ENCODE results near the gene UCN2.
"Not testable (repeated sequence)": the region's sequence is repeated elsewhere in the genome, so short reads cannot be mapped to it uniquely, and the experiment has no call there.

UCN2 gene

DNA sequence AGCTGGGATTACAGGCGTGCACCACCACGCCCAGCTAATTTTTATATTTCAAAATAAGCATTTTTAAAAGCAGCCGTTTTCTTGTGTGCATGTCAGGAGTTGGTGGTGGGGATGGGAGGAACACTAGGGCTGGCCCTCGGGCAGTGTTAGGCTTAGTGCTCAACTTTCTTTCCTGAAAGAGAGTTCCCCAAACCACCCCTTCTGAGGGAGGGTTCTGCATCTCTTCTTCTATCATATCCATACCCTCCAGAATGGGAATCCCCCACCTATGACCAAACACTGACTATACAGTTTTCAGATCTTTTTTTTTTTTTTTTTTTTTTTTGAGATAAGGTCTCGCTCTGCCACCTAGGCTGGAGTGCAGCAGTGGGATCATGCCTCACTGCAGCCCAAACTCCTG lies 19.4 kb downstream of the UCN2 start:
- no peaks in the 10 kb centered on the region for H3K27me3 ChIP-seq (ENCODE audit: control insufficient read depth in 5 of 5, insufficient read depth in 4 of 5, low read length in 5 of 5)

DNA sequence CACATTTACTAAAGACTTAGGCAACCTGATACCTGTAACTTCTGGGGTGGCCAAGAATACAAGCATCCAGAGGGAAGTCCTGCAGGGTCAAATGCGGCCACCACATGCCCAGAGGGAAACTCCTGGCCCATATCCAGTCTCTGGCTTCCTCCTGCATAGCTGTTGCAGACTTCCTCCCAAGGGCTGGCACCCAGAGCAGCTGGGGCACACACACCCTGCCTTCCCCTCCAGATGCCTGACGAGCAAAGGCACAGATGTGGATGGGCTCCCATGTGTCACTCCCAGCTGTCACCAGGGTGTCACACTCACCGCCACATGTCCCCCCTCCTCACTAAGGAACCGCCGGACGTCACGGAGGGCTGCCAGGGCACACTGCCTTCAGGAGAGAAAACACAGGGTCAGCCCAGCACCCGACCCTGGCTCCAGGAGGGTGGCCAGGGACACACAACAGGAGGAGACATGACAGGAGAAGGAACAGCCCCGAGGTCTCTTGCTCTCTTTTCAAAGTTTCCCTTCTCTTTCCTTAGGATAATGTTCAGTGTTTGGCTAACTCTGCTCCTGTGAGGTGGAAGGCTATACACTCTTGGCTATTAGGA lies 20.2 kb downstream of the UCN2 start:
- peak overlapping the region in 1 of 5 donors; percentile 7 for H3K4me3 ChIP-seq (ENCODE audit: low read depth in 1 of 5, low read length in 5 of 5)
- no peak overlapping the region for H3K27ac ChIP-seq (ENCODE audit: low read depth, low read length)
- H3K9me3 ChIP-seq (ENCODE audit: control insufficient read depth in 5 of 5, low read length in 5 of 5), result no peaks in the 10 kb centered on the region
- no peak overlapping the region for H3K9ac ChIP-seq (ENCODE audit: low read length in 5 of 5)
- H3K4me1 ChIP-seq (ENCODE audit: control insufficient read depth in 5 of 5, insufficient read depth in 5 of 5, low read length in 5 of 5), result peaks cover 0 to 11% (median 3%) of the 10 kb centered on the region in 5 donors
- H3K36me3 ChIP-seq (ENCODE audit: control insufficient read depth in 5 of 5, insufficient read depth in 5 of 5, low read length in 5 of 5), result peaks cover 0 to 14% (median 3%) of the 10 kb centered on the region in 5 donors
- no peaks in the 10 kb centered on the region for H3K27me3 ChIP-seq (ENCODE audit: control insufficient read depth in 5 of 5, insufficient read depth in 4 of 5, low read length in 5 of 5)

More for the DNA sequence above, 19.4 kb downstream of the UCN2 start:
- H3K36me3 ChIP-seq (ENCODE audit: control insufficient read depth in 5 of 5, insufficient read depth in 5 of 5, low read length in 5 of 5), result peaks cover 0 to 8% (median 3%) of the 10 kb centered on the region in 5 donors
- no peak overlapping the region for H3K9ac ChIP-seq (ENCODE audit: low read length in 5 of 5)
- no peaks in the 10 kb centered on the region for H3K9me3 ChIP-seq (ENCODE audit: control insufficient read depth in 5 of 5, low read length in 5 of 5)
- no peak overlapping the region for H3K4me3 ChIP-seq (ENCODE audit: low read depth in 1 of 5, low read length in 5 of 5)
- peaks cover 0 to 17% (median 3%) of the 10 kb centered on the region in 5 donors for H3K4me1 ChIP-seq (ENCODE audit: control insufficient read depth in 5 of 5, insufficient read depth in 5 of 5, low read length in 5 of 5)
- no peak overlapping the region for H3K27ac ChIP-seq (ENCODE audit: low read depth, low read length)

DNA sequence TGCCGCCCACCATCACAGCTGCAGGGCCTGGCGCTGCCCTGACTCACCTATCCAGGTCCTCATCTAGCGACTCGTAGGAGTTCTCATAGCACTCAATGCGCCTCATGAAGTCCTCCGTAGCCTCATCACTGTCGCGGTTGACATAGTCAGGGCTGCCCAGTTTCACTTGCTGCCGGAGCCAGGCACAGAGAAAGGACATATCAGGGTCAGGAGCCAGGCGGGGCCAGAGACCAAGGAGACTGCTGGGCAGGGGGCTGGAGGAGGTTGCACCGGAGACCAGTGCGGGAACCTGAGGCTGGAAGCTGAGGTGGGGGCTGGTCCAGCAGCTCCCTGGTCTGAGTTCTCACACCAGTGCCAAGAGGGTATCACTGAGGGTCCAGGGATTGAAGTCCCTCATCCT lies 25.1 kb downstream of the UCN2 start:
- Histone ChIP-seq H3K4me1 (ENCODE audit: control insufficient read depth in 5 of 5, insufficient read depth in 5 of 5, low read length in 5 of 5) (peaks cover 0 to 10% (median 2%) of the 10 kb centered on the region in 5 donors), H3K27me3 (ENCODE audit: control insufficient read depth in 5 of 5, insufficient read depth in 4 of 5, low read length in 5 of 5) (no peaks in the 10 kb centered on the region), H3K36me3 (ENCODE audit: control insufficient read depth in 5 of 5, insufficient read depth in 5 of 5, low read length in 5 of 5) (peaks cover 0 to 29% (median 5%) of the 10 kb centered on the region in 5 donors), H3K9me3 (ENCODE audit: control insufficient read depth in 5 of 5, low read length in 5 of 5) (no peaks in the 10 kb centered on the region), H3K9ac (ENCODE audit: low read length in 5 of 5) (no peak overlapping the region), H3K4me3 (ENCODE audit: low read depth in 1 of 5, low read length in 5 of 5) (no peak overlapping the region), H3K27ac (ENCODE audit: low read depth, low read length) (no peak overlapping the region)

DNA sequence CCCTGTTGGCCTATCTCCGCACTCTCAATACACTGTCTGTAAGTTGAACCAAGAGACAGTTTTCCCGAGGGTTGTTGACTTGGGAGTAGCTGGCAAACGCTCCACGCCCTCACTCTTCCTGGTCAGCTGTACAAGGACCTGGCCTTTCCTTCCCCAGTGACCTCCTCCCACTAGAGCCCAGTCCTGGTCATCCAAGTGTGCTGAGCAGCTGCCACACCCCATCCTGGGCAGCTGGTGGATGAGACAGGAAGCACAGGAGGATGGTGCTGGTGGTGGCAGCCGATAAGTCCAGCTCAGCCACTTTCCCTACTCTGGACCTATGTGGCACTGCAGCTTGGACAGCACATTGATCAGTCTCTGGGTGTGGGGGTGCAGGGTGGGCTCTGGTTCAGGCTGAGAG lies 26.8 kb downstream of the UCN2 start:
- Histone ChIP-seq H3K9me3 (ENCODE audit: control insufficient read depth in 5 of 5, low read length in 5 of 5) (no peaks in the 10 kb centered on the region), H3K4me3 (ENCODE audit: low read depth in 1 of 5, low read length in 5 of 5) (no peak overlapping the region), H3K4me1 (ENCODE audit: control insufficient read depth in 5 of 5, insufficient read depth in 5 of 5, low read length in 5 of 5) (peaks cover 0 to 3% (median 0%) of the 10 kb centered on the region in 5 donors), H3K36me3 (ENCODE audit: control insufficient read depth in 5 of 5, insufficient read depth in 5 of 5, low read length in 5 of 5) (peaks cover 0 to 29% (median 5%) of the 10 kb centered on the region in 5 donors), H3K27ac (ENCODE audit: low read depth, low read length) (no peak overlapping the region), H3K27me3 (ENCODE audit: control insufficient read depth in 5 of 5, insufficient read depth in 4 of 5, low read length in 5 of 5) (no peaks in the 10 kb centered on the region), H3K9ac (ENCODE audit: low read length in 5 of 5) (no peak overlapping the region)

DNA sequence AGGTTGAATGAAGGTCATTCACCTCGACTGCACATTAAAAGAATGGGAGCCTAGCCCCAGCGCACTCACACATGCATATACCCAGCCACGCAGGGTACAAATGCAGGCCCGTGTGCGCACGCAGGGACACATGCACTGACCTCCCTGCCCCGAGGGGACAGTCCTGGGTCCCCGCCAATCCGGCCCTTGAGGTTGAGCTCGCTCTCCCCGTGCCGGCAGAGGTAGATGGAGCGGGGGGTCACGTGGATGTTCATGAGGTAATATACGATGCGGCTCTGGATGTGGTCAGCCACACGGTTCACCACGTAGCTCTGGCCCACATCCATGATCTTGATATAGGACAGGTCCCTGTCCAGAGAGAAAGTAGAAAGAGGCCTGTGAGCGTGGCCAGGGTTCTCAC lies 27.5 kb downstream of the UCN2 start:
- no peak overlapping the region for H3K9ac ChIP-seq (ENCODE audit: low read length in 5 of 5)
- no peak overlapping the region for H3K4me3 ChIP-seq (ENCODE audit: low read depth in 1 of 5, low read length in 5 of 5)
- H3K36me3 ChIP-seq (ENCODE audit: control insufficient read depth in 5 of 5, insufficient read depth in 5 of 5, low read length in 5 of 5), result peaks cover 0 to 29% (median 5%) of the 10 kb centered on the region in 5 donors
- H3K27me3 ChIP-seq (ENCODE audit: control insufficient read depth in 5 of 5, insufficient read depth in 4 of 5, low read length in 5 of 5), result no peaks in the 10 kb centered on the region
- peaks cover 0 to 3% (median 0%) of the 10 kb centered on the region in 5 donors for H3K4me1 ChIP-seq (ENCODE audit: control insufficient read depth in 5 of 5, insufficient read depth in 5 of 5, low read length in 5 of 5)
- no peaks in the 10 kb centered on the region for H3K9me3 ChIP-seq (ENCODE audit: control insufficient read depth in 5 of 5, low read length in 5 of 5)
- H3K27ac ChIP-seq (ENCODE audit: low read depth, low read length), result no peak overlapping the region

DNA sequence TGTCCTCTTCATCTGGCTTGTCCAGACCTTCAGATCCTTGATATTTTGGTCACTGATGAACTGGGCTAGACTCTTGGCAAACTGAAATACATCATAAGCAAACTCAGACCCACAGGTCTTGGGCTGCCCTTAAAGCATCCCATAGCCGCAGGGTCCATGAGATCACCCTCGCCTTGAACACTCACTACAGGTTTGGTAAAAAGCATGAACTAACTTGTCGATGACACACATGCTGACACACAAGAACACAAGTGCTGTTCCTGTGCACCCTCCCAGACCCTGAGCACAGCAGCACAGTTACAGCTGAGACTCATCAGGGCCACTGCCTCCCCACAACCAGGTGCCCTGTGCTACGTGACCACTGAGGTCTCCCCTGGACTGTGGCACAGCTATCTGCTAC lies 28.0 kb downstream of the UCN2 start:
- H3K9ac ChIP-seq (ENCODE audit: low read length in 5 of 5), result no peak overlapping the region
- peaks cover 0 to 29% (median 5%) of the 10 kb centered on the region in 5 donors for H3K36me3 ChIP-seq (ENCODE audit: control insufficient read depth in 5 of 5, insufficient read depth in 5 of 5, low read length in 5 of 5)
- peaks cover 0 to 3% (median 0%) of the 10 kb centered on the region in 5 donors for H3K4me1 ChIP-seq (ENCODE audit: control insufficient read depth in 5 of 5, insufficient read depth in 5 of 5, low read length in 5 of 5)
- no peak overlapping the region for H3K4me3 ChIP-seq (ENCODE audit: low read depth in 1 of 5, low read length in 5 of 5)
- no peaks in the 10 kb centered on the region for H3K9me3 ChIP-seq (ENCODE audit: control insufficient read depth in 5 of 5, low read length in 5 of 5)
- no peaks in the 10 kb centered on the region for H3K27me3 ChIP-seq (ENCODE audit: control insufficient read depth in 5 of 5, insufficient read depth in 4 of 5, low read length in 5 of 5)
- no peak overlapping the region for H3K27ac ChIP-seq (ENCODE audit: low read depth, low read length)

DNA sequence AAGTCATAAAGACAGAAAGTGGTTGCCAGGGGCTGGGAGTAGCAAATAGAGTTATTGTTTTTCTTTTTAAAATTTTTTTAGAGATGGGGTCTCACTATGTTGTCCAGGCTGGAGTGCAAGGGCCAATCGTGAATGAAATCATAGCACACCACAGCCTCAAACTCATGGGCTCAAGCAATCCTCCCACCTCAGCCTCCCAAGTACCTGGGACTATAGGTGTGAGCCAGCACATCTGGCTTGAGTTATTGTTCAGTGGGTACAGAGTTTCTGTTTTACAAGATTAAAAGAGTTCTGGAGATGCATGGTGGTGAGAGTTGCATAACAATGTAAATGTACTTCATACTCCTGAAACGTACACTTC lies 30.6 kb downstream of the UCN2 start:
- Histone ChIP-seq H3K27me3 (ENCODE audit: control insufficient read depth in 5 of 5, insufficient read depth in 4 of 5, low read length in 5 of 5) (no peaks in the 10 kb centered on the region), H3K4me3 (ENCODE audit: low read depth in 1 of 5, low read length in 5 of 5) (no peak overlapping the region), H3K36me3 (ENCODE audit: control insufficient read depth in 5 of 5, insufficient read depth in 5 of 5, low read length in 5 of 5) (peaks cover 0 to 16% (median 5%) of the 10 kb centered on the region in 5 donors), H3K4me1 (ENCODE audit: control insufficient read depth in 5 of 5, insufficient read depth in 5 of 5, low read length in 5 of 5) (peaks cover 0 to 3% (median 0%) of the 10 kb centered on the region in 5 donors), H3K9me3 (ENCODE audit: control insufficient read depth in 5 of 5, low read length in 5 of 5) (no peaks in the 10 kb centered on the region), H3K27ac (ENCODE audit: low read depth, low read length) (no peak overlapping the region), H3K9ac (ENCODE audit: low read length in 5 of 5) (no peak overlapping the region)

DNA sequence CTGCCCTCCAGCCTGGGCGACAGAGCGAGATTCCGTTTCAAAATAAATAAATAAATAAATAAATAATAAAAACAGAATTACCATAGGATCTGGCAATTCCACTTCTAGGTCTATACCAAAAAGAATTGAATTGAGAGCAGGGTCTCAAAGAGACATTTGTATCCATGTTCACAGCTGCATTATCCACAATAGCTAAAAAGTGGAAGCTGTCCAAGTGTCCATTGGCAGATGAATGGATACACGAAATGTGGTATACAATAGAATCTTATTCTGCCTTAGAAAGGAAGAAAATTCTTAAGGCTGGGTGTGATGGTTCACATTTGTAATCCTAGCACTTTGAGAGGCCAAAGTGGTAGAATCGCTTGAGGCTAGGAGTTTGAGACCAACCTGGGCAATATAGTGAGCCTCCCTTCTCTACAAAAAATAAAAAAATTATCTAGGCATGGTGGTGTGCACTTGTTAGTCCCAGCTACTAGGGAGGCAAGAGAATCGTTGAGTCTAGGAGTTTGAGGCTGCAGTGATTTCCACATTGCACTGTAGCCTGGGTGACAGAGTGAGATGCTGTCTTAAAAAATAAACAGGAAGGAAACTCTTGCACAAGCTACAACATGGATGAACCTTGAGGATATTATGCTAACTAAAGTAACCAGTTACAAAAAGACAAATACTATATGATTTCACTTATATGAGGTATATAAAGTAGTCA lies 31.2 kb downstream of the UCN2 start:
- Histone ChIP-seq H3K9ac (ENCODE audit: low read length in 5 of 5) (no peak overlapping the region), H3K36me3 (ENCODE audit: control insufficient read depth in 5 of 5, insufficient read depth in 5 of 5, low read length in 5 of 5) (peaks cover 0 to 16% (median 5%) of the 10 kb centered on the region in 5 donors), H3K27ac (ENCODE audit: low read depth, low read length) (no peak overlapping the region), H3K4me1 (ENCODE audit: control insufficient read depth in 5 of 5, insufficient read depth in 5 of 5, low read length in 5 of 5) (peaks cover 0 to 3% (median 0%) of the 10 kb centered on the region in 5 donors), H3K9me3 (ENCODE audit: control insufficient read depth in 5 of 5, low read length in 5 of 5) (no peaks in the 10 kb centered on the region), H3K4me3 (ENCODE audit: low read depth in 1 of 5, low read length in 5 of 5) (no peak overlapping the region), H3K27me3 (ENCODE audit: control insufficient read depth in 5 of 5, insufficient read depth in 4 of 5, low read length in 5 of 5) (no peaks in the 10 kb centered on the region)

DNA sequence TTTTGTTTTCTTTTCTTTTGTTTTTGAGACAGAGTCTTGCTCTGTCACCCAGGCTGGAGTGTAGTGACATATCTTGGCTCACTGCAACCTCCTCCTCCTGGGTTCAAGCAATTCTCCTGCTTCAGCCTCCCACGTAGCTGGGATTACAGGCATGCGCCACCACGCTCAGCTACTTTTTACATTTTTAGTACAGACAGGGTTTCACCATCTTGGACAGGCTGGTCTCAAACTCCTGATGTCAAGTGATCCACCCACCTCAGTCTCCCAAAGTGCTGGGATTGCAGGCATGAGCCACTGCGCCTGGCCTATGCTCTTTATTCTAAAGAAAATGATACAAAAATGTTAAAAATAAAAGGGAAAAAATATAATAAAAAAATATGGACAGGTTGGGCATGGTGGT lies 32.9 kb downstream of the UCN2 start:
- H3K27ac ChIP-seq (ENCODE audit: low read depth, low read length); H3K4me1 ChIP-seq (ENCODE audit: control insufficient read depth in 5 of 5, insufficient read depth in 5 of 5, low read length in 5 of 5); H3K9me3 ChIP-seq (ENCODE audit: control insufficient read depth in 5 of 5, low read length in 5 of 5); H3K27me3 ChIP-seq (ENCODE audit: control insufficient read depth in 5 of 5, insufficient read depth in 4 of 5, low read length in 5 of 5); H3K9ac ChIP-seq (ENCODE audit: low read length in 5 of 5); H3K4me3 ChIP-seq (ENCODE audit: low read depth in 1 of 5, low read length in 5 of 5); H3K36me3 ChIP-seq (ENCODE audit: control insufficient read depth in 5 of 5, insufficient read depth in 5 of 5, low read length in 5 of 5): not testable (repeated sequence)

DNA sequence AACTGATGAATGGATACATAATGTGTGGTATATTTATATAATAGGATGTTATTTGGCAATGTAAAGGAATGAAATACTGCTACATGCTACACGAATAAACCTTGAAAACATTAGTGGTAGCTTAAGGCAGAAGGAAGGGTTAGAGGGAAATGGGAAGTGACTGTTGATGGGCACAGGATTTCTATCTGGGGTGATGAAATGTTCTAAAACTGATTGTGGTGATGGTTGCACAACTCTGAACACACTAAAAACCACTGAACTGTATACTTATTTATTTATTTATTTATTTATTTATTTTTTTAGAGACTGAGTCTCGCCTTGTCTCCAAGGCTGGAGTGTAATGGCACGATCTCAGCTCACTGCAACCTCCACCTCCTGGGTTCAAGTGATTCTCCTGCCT lies 34.8 kb downstream of the UCN2 start:
- Histone ChIP-seq H3K9me3 (ENCODE audit: control insufficient read depth in 5 of 5, low read length in 5 of 5) (no peaks in the 10 kb centered on the region), H3K4me1 (ENCODE audit: control insufficient read depth in 5 of 5, insufficient read depth in 5 of 5, low read length in 5 of 5) (no peaks in the 10 kb centered on the region), H3K36me3 (ENCODE audit: control insufficient read depth in 5 of 5, insufficient read depth in 5 of 5, low read length in 5 of 5) (no peaks in the 10 kb centered on the region), H3K27ac (ENCODE audit: low read depth, low read length) (no peak overlapping the region), H3K27me3 (ENCODE audit: control insufficient read depth in 5 of 5, insufficient read depth in 4 of 5, low read length in 5 of 5) (no peaks in the 10 kb centered on the region), H3K9ac (ENCODE audit: low read length in 5 of 5) (no peak overlapping the region), H3K4me3 (ENCODE audit: low read depth in 1 of 5, low read length in 5 of 5) (no peak overlapping the region)

Data from subcutaneous abdominal adipose tissue (tissue), 5 donors.